ENCODE results near the gene PDE6B.

- TF ChIP-seq, protein P1, sequence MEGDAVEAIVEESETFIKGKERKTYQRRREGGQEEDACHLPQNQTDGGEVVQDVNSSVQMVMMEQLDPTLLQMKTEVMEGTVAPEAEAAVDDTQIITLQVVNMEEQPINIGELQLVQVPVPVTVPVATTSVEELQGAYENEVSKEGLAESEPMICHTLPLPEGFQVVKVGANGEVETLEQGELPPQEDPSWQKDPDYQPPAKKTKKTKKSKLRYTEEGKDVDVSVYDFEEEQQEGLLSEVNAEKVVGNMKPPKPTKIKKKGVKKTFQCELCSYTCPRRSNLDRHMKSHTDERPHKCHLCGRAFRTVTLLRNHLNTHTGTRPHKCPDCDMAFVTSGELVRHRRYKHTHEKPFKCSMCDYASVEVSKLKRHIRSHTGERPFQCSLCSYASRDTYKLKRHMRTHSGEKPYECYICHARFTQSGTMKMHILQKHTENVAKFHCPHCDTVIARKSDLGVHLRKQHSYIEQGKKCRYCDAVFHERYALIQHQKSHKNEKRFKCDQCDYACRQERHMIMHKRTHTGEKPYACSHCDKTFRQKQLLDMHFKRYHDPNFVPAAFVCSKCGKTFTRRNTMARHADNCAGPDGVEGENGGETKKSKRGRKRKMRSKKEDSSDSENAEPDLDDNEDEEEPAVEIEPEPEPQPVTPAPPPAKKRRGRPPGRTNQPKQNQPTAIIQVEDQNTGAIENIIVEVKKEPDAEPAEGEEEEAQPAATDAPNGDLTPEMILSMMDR (conservative IDR thresholded peaks at IDR 0.05): no peak
- TF ChIP-seq ZFX (IDR thresholded peaks at IDR 0.05): no peak
Measured at GRCh38 chr4:577499-578450, 47.6 kb upstream of the PDE6B start.

All from C4-2B (cell line).